ENCODE measurements around the gene ADCY6. TPM values are rescaled to one million over a fixed set of nuclear protein-coding genes. Genes with fewer than 3 reads are reported as not detected.

Gene ADCY6
- total RNA-seq, 1 experiment from 2014 or later = 48.3 TPM

- no peak overlapping the region for H3K4me3 ChIP-seq
- H3K79me2 ChIP-seq (ENCODE audit: low read depth) = no peaks in the 10 kb centered on the region
- no peak overlapping the region for H2AFZ ChIP-seq
- no peak for DNase-seq
- no peak overlapping the region for H3K27ac ChIP-seq
- CTCF ChIA-PET = interaction anchor here (0.6 kb wide), 1 partner anchor 469 kb away, joined by 4 read pairs; no protein-coding TSS in a partner anchor
- TF ChIP-seq CTCF (conservative IDR thresholded peaks at IDR 0.05) (no peak), EZH2 (IDR thresholded peaks at IDR 0.05; ENCODE audit: low read depth) (no peak)
- POLR2A ChIA-PET (ENCODE audit: unreplicated experiment) = no interaction called here
- H3K27me3 ChIP-seq (ENCODE audit: insufficient read depth, low read depth) = no peaks in the 10 kb centered on the region
- no peaks in the 10 kb centered on the region for H3K9me3 ChIP-seq (ENCODE audit: insufficient read depth, low read depth)
- intact Hi-C loops (cut with micrococcal nuclease; ENCODE audit: unreplicated experiment) = no loop called here
- peaks cover 23% of the 10 kb centered on the region; the same call in 1 of the 2 replicates for H3K36me3 ChIP-seq (ENCODE audit: low read depth)
- H4K20me1 ChIP-seq (ENCODE audit: insufficient read depth) = no peaks in the 10 kb centered on the region
- no peaks in the 10 kb centered on the region for H3K4me1 ChIP-seq (replicated peaks; ENCODE audit: insufficient read depth)
- no TSS peak for BruUV-seq (replicated peaks)
- H3K4me2 ChIP-seq = no peak overlapping the region
- H3F3A ChIP-seq (ENCODE audit: insufficient read depth, low read depth) = no peaks in the 10 kb centered on the region; the same call in 1 of the 2 replicates
- no peaks in the 10 kb centered on the region for H3K9me2 ChIP-seq (ENCODE audit: insufficient read depth)
These were observed 42.4 kb upstream of the ADCY6 start for GRCh38 chr12:48831257-48831656.

DNA sequence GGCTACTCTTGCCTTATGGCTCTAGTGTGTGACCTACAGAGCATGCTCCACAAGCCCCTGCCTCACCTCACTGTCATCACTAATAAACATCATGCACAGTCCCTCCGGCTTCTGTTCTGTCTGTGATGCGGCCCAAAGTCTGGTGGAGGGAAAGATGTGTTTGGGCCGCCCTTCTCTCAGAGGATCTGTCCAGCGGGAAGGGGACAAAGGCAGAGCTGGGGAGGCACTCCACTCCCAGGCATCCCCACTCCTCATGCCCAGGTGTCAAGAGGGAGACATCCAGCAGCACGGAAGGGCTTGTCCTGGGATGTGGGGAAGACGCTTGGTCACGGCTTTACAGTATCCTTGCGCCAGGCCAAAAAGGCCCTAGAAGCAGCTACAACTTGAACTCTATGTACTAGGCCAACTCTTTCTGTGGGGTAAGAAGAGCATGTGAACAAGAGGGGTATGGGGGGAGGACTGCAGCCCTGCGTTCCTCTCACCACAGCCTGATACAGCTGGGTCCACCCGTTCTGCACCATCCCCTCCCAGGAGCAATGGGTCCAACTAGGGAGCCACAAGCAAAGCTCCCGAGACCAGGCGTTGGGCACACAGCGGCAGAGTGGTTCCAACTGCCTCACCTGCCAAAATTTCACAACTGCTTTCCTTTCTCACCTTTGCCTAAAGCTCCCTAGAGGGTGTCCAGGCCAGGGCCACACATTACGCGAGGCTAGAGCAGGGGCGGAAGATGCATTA, 40.1 kb upstream of the ADCY6 start:
- Histone ChIP-seq H3K27me3 (ENCODE audit: insufficient read depth, low read depth) (no peaks in the 10 kb centered on the region), H3K9me3 (ENCODE audit: insufficient read depth, low read depth) (no peaks in the 10 kb centered on the region), H4K20me1 (ENCODE audit: insufficient read depth) (no peaks in the 10 kb centered on the region), H3K4me2 (no peak overlapping the region), H3K79me2 (ENCODE audit: low read depth) (no peaks in the 10 kb centered on the region), H3K4me3 (no peak overlapping the region), H2AFZ (no peak overlapping the region), H3F3A (ENCODE audit: insufficient read depth, low read depth) (no peaks in the 10 kb centered on the region; the same call in 1 of the 2 replicates), H3K4me1 (replicated peaks; ENCODE audit: insufficient read depth) (no peaks in the 10 kb centered on the region), H3K9me2 (ENCODE audit: insufficient read depth) (no peaks in the 10 kb centered on the region), H3K36me3 (ENCODE audit: low read depth) (peaks cover 11% of the 10 kb centered on the region; the same call in 1 of the 2 replicates), H3K27ac (no peak overlapping the region)
- DNase-seq = no peak
- TF ChIP-seq CTCF (conservative IDR thresholded peaks at IDR 0.05) = no peak
- no peak for TF ChIP-seq EZH2 (IDR thresholded peaks at IDR 0.05; ENCODE audit: low read depth)
- BruUV-seq (replicated peaks) = no TSS peak
- intact Hi-C loops (cut with micrococcal nuclease; ENCODE audit: unreplicated experiment) = no loop called here
- ChIA-PET CTCF (interaction anchor here (0.8 kb wide), 1 partner anchor 14 kb away, joined by 4 read pairs; no protein-coding TSS in a partner anchor), POLR2A (ENCODE audit: unreplicated experiment) (no interaction called here)

- Histone ChIP-seq H4K20me1 (ENCODE audit: insufficient read depth) (no peaks in the 10 kb centered on the region), H3K36me3 (ENCODE audit: low read depth) (peaks cover 11% of the 10 kb centered on the region; the same call in 1 of the 2 replicates), H3K9me2 (ENCODE audit: insufficient read depth) (no peaks in the 10 kb centered on the region), H3K4me1 (replicated peaks; ENCODE audit: insufficient read depth) (no peaks in the 10 kb centered on the region), H2AFZ (no peak overlapping the region), H3K9me3 (ENCODE audit: insufficient read depth, low read depth) (no peaks in the 10 kb centered on the region), H3K4me2 (no peak overlapping the region), H3K79me2 (ENCODE audit: low read depth) (no peaks in the 10 kb centered on the region), H3K27ac (no peak overlapping the region), H3F3A (ENCODE audit: insufficient read depth, low read depth) (no peaks in the 10 kb centered on the region; the same call in 1 of the 2 replicates), H3K27me3 (ENCODE audit: insufficient read depth, low read depth) (no peaks in the 10 kb centered on the region), H3K4me3 (no peak overlapping the region)
- no peak for TF ChIP-seq CTCF (conservative IDR thresholded peaks at IDR 0.05)
- no peak for TF ChIP-seq EZH2 (IDR thresholded peaks at IDR 0.05; ENCODE audit: low read depth)
- BruUV-seq (replicated peaks) = no TSS peak
- ChIA-PET CTCF (interaction anchor here (0.5 kb wide), 1 partner anchor 468 kb away, joined by 10 read pairs; no protein-coding TSS in a partner anchor), POLR2A (ENCODE audit: unreplicated experiment) (no interaction called here)
- no peak for DNase-seq
- intact Hi-C loops (cut with micrococcal nuclease; ENCODE audit: unreplicated experiment) = no loop called here
These were observed 39.4 kb upstream of the ADCY6 start for GRCh38 chr12:48828293-48828692.
